ENCODE results near the gene KIFC1.

Gene KIFC1

GRCh38 chr6:33445119-33445603 lies 53.5 kb downstream of the KIFC1 start:
- no peak for DNase-seq

- no peak for DNase-seq
These were observed 54.7 kb downstream of the KIFC1 start for GRCh38 chr6:33446356-33446755.

DNA sequence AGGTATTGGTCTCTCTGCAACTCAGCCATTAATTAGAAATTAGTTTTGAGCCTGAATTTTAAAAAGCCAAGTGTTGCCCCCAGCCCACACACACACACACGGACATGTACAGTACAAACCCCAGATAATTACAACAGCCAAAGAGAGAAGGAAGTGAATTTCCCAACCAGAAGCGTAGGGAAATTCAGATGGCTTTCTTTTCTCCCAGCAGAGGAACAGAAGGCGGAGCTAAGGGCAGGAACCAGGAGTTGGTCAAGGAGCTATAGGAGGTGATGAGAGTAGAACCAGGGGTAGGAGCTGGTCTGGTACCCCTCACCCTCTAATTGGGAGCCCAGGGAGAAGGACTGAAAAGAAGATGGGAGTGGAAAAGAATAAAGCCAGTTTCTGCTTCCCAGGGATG lies 58.8 kb downstream of the KIFC1 start:
- no peak for DNase-seq

- no peak for DNase-seq
These were observed 60.0 kb downstream of the KIFC1 start for GRCh38 chr6:33451606-33452005.

- DNase-seq, result no peak
These were observed 60.9 kb downstream of the KIFC1 start for GRCh38 chr6:33452496-33452895.

- no peak for DNase-seq
These were observed 61.9 kb downstream of the KIFC1 start for GRCh38 chr6:33453393-33454008.

- DNase-seq, result peak; percentile 93
These were observed 62.7 kb downstream of the KIFC1 start, which contains the start of gene ZBTB9 for GRCh38 chr6:33454009-33454946. ZBTB9 (plus strand) TSS chr6:33454576; CDS start chr6:33455101, 525 bp downstream.

DNA sequence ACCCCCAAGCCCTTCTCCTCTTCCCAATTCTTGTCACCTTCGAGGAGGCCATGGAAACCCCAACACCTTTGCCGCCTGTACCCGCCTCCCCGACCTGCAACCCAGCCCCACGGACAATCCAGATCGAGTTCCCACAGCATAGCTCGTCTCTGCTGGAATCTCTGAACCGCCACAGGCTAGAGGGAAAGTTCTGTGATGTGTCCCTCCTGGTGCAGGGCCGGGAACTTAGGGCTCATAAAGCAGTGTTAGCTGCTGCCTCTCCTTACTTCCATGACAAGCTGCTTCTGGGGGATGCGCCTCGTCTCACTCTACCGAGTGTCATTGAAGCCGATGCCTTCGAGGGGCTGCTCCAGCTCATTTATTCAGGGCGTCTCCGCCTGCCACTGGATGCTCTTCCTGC lies 63.4 kb downstream of the KIFC1 start:
- no peak for DNase-seq

GRCh38 chr6:33456156-33456555 lies 64.5 kb downstream of the KIFC1 start:
- no peak for DNase-seq

- no peak for DNase-seq
These were observed 67.1 kb downstream of the KIFC1 start for GRCh38 chr6:33458676-33459075.

- no peak for DNase-seq
These were observed 67.6 kb downstream of the KIFC1 start for GRCh38 chr6:33459226-33459625.

Data from amniotic stem cell (primary cell).